Skeletal muscle tissue (tissue), 4 donors: Measurements from ENCODE around the gene PRR7. TPM values are rescaled to one million over a fixed set of nuclear protein-coding genes. Genes with fewer than 3 reads are reported as not detected.

Source experiments
- H3K27ac ChIP-seq: one replicate; pipeline ENCODE4 v1.7.0; 2013; ENCODE audit warnings: mild to moderate bottlenecking, low read depth, low read length, inconsistent platforms
- H3K27me3 ChIP-seq, 3 donors: one replicate each; pipeline ENCODE4 v1.7.0; 2013; ENCODE audit warnings: low read length in 3 of 3; ENCODE audit not compliant: control insufficient read depth in 3 of 3, insufficient read depth in 3 of 3
- H3K36me3 ChIP-seq, 3 donors: one replicate each; pipeline ENCODE4 v1.7.0; 2013; ENCODE audit warnings: low read length in 3 of 3; ENCODE audit not compliant: control insufficient read depth in 3 of 3, insufficient read depth in 3 of 3
- H3K4me1 ChIP-seq, 3 donors: one replicate each; pipeline ENCODE4 v1.7.0; 2013; ENCODE audit warnings: low read length in 3 of 3, mild to moderate bottlenecking in 3 of 3; ENCODE audit not compliant: control insufficient read depth in 3 of 3, insufficient read depth in 3 of 3
- H3K4me3 ChIP-seq, 3 donors: one replicate each; pipeline ENCODE4 v1.7.0; 2013; ENCODE audit warnings: low read length in 3 of 3
- H3K9ac ChIP-seq, 3 donors: one replicate each; pipeline ENCODE4 v1.7.0; 2013; ENCODE audit warnings: low read length in 3 of 3, mild to moderate bottlenecking in 3 of 3, moderate library complexity in 2 of 3, low read depth in 1 of 3
- H3K9me3 ChIP-seq, 3 donors: one replicate each; pipeline ENCODE4 v1.7.0; 2013; ENCODE audit warnings: low read length in 3 of 3; ENCODE audit not compliant: control insufficient read depth in 3 of 3
- total RNA-seq: library from RNA; depleted of rRNA; stranded (reverse); fragments of >200 nt; gene quantifications from one replicate; pipeline ENCODE4 v1.2.3, GENCODE V29; 2014
- donor health status: Osteomylitis.

The PRR7 gene
- total RNA-seq, 1 donor from 2014 or later, result 0.52 TPM

DNA sequence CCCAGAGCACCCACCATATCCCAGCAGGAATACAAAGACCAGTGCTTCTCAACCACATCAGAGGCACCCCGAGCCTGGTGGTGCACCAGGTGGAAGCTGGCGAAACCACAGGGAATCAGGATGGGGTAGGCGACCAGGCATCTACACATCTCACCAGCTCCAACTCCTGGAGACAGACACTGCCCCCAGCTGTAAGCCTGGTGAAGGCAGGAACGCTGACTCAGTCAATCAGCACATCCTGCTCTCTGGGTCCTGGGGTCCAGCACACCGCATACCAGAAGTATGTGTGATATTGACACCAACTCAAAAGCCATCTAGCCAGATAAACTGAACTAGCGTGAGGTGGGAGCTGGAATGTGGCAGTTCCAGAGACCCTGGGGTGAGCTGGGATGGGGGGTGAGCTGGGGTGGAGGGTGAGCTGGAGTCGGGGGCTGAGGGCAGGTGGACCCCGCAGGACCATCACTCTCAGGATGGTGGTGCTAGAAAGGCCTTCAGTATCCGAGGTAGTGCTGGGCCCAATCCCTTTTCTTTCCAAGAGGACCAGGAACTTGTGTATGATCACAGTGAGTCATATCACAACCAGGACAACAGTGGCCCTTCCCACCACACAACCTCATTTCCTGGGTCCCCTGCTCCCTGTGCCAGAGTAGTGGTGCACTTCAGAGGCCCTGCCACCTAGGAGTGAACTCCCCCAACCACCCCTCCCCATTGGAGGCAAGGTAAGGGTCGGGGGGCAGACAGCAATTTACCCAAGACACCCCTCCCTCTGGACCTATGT is 24.3 kb downstream of the PRR7 start:
- H3K27ac ChIP-seq, result no peak overlapping the region
- peak overlapping the region in 1 of 3 donors; percentile 57 for H3K9ac ChIP-seq
- peak overlapping the region in 1 of 3 donors; percentile 59 for H3K4me3 ChIP-seq
- H3K9me3 ChIP-seq, result no peaks in the 10 kb centered on the region
- H3K27me3 ChIP-seq, result peaks cover 0 to 6% (median 0%) of the 10 kb centered on the region in 3 donors
- peaks cover 29 to 39% (median 34%) of the 10 kb centered on the region in 3 donors for H3K4me1 ChIP-seq
- H3K36me3 ChIP-seq, result peaks cover 4 to 11% (median 8%) of the 10 kb centered on the region in 3 donors

DNA sequence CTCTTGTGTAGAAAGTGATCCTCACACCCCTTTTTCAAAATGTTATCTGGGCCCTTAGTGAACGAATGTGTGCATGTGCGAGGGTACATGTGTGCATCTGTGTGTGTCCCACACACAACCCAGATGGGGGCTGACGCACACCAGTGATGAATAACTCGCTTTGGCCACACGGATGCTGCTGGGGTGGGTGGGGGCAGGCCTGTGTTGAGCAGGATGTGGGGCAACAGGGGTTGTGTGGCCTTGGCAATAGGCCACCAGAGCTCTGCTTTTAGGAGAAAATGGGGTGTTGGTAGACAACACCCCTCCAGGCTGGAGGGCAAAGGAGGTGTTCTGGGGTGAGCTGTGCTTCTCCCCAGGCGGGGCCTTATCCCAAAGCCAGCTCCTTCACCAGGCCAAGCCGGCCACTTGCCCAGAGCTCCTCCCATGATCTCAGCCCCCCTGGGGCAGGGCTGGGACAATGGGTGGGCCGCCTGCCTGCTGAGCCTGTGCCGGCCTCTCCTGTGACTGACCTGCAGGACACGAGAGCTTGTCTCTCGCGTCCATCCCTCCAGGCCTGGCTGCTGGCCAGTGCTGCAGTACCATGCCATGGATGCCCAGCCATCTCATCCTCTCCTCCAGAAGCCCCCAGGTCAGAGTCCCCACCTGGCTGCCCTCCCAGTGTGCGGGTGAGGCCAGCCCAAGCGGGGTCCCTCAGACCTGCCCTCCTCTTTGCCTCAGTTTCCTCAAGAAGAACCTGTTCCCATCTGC is 25.2 kb downstream of the PRR7 start:
- Histone ChIP-seq H3K4me3 (peak overlapping the region; percentile 59 to 66 (median 59)), H3K36me3 (peaks cover 0 to 3% (median 2%) of the 10 kb centered on the region in 3 donors), H3K9ac (peak overlapping the region in 2 of 3 donors; percentile 56 to 72), H3K27me3 (peaks cover 0 to 6% (median 0%) of the 10 kb centered on the region in 3 donors), H3K27ac (peak overlapping the region; percentile 47), H3K9me3 (no peaks in the 10 kb centered on the region), H3K4me1 (peaks cover 29 to 39% (median 34%) of the 10 kb centered on the region in 3 donors)

DNA sequence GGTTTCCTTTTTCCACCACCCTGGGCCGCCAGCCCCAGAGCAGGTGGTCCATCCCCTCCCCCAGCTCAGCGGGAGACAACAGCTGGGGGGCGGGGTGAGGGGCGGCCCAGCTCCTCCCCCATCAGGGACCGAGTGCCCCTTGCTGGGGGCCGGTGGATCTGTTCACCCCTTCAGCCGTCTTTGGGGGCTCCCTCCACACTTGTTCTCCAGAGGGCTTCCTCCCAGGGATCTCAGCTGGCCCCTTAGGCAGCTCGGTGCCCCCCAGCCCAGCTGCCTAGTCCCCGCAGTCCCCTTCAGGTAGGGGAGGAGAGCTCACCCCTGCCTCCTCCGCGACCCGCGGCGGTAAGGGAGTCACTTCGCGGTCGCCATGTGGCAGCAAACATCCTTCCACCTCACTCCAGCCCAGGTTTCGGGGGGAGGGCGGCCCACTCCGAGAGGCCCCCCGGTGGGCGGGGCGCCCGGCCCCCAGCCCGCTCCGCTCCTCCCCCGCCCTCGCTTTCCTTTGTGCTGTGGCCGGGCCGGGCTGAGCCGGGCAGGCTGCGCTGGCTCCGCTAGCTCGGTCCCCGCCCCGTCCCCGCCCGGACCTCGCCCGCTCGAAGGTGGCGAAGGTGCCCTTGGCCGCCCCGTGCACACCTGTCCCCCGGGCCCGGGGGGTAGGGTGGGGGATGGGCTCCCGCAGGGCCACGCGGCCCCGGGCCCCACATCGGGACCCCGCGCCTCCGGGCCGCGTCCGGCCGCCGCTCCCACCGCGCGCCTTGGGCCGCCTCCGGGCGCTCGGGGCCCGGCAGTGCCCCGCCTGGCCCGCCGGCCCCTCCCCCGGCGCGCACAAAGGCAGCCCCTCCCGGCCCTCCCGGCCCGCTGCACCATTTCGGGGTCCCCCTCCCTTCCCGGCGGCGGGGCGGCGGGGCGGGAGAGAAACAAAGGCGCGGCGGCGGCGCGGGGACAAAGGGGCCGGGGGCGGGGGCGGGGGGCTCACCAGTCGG is 26.1 kb downstream of the PRR7 start:
- Histone ChIP-seq H3K36me3 (peaks cover 0 to 2% (median 0%) of the 10 kb centered on the region in 3 donors), H3K9ac (peak overlapping the region; percentile 51 to 72 (median 56)), H3K9me3 (no peaks in the 10 kb centered on the region), H3K27ac (peak overlapping the region; percentile 47), H3K4me3 (peak overlapping the region; percentile 59 to 66 (median 59)), H3K4me1 (peaks cover 33 to 39% (median 34%) of the 10 kb centered on the region in 3 donors), H3K27me3 (peaks cover 0 to 6% (median 0%) of the 10 kb centered on the region in 3 donors)

DNA sequence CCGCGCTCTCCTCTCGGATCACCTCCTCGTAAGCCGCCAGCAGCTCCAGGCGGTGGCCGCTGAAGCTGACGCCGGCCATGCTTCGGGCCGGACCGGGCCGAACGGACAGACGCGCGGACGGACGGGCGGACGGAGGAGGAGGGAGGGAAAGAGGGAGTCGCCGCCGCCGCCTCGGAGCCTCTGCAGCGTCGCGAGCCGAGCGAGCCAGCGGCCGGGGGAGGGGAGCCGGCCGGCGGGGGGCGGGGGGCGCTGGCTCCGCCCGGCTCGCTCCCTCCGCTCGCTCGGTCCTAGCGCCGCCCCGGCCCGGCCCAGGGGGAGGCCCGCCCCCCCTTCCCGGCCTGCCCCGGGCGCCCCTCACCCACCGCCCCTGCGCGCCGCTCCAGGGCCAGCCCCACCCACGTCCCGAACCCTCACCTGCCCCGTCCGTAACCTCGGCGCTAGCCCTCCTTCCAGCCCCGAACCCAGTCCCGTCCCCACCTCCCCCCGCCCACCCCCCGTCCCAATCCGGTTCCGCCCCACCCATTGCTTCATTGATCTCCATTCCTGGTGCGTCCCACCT is 26.9 kb downstream of the PRR7 start, which contains the start of gene DBN1:
TSS of gene DBN1 (minus strand) at position 192 of the 559 bp plus-strand sequence. CDS start at position 79, 113 bp downstream.
- peak within 1 kb of the TSS; percentile 51 to 72 (median 56) for H3K9ac ChIP-seq
- H3K36me3 ChIP-seq, result peaks cover 0 to under 1% (median 0%) of the 10 kb centered on the region in 3 donors
- H3K27me3 ChIP-seq, result peaks cover 0 to 6% (median 0%) of the 10 kb centered on the region in 3 donors
- H3K9me3 ChIP-seq, result no peaks in the 10 kb centered on the region
- peak within 1 kb of the TSS; percentile 59 to 66 (median 59) for H3K4me3 ChIP-seq
- peak within 1 kb of the TSS; percentile 47 for H3K27ac ChIP-seq
- peaks cover 37 to 40% (median 39%) of the 10 kb centered on the region in 3 donors for H3K4me1 ChIP-seq

DNA sequence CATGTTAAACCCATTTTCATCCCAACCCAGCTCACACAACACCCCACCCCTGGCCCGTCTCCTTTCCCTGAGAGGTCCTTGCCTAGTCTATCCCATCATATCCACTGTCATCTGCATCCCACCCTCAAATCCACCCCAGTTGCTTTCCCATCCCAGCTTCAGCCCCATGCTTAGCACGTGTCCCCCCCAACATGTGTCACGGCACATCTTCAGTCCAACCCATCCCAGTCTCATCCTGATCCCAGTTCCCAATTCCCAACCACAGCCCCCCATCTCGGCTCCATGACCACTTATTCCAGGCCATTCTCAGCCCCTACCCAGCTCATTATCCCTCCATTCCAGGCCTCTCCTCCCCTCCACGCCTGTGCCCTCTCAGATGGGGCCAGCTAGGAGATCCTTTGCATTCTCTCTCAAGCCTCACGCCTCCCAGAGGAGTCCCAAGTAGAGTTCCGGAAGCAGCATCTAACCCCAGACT is 27.4 kb downstream of the PRR7 start:
- Histone ChIP-seq H3K4me1 (peaks cover 42 to 45% (median 42%) of the 10 kb centered on the region in 3 donors), H3K27ac (no peak overlapping the region), H3K9ac (peak overlapping the region in 1 of 3 donors; percentile 50), H3K27me3 (peaks cover 0 to 6% (median 0%) of the 10 kb centered on the region in 3 donors), H3K9me3 (no peaks in the 10 kb centered on the region), H3K4me3 (peak overlapping the region in 1 of 3 donors; percentile 29), H3K36me3 (no peaks in the 10 kb centered on the region)

DNA sequence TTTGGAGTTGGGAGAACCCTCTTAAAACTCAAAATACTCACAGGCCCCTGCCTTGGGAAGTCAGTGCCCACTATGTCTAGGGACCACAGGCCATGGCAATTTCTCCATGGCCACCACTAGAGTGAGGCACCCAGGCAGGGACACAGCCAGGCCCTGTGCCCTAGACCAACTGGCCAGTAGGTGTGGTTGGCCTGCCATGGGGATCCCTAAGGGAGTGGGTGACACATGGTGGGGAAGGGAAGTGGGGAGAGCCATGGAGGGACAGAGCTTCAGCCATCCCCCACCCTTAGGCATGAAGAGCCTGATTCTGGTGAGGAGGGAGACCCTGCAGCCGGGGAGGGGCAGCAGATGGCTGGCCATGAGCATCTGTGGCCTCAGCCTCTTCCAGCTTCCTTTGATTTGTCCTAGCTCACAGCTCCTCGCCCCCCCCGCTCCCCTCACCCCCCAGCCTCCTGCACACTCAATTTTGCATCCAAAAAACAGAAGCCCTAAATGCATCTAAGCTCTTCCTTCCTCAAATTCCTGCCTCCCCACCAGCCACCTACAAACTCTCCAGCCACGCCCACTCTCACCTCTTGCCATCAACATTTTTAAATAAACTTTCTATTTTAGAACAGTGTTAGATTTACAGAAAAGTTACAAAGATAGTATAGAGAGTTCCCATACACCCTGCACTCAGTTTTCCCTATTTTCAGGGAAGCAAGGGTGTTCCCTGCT is 28.4 kb downstream of the PRR7 start:
- H3K9ac ChIP-seq, result peak overlapping the region in 1 of 3 donors; percentile 50

DNA sequence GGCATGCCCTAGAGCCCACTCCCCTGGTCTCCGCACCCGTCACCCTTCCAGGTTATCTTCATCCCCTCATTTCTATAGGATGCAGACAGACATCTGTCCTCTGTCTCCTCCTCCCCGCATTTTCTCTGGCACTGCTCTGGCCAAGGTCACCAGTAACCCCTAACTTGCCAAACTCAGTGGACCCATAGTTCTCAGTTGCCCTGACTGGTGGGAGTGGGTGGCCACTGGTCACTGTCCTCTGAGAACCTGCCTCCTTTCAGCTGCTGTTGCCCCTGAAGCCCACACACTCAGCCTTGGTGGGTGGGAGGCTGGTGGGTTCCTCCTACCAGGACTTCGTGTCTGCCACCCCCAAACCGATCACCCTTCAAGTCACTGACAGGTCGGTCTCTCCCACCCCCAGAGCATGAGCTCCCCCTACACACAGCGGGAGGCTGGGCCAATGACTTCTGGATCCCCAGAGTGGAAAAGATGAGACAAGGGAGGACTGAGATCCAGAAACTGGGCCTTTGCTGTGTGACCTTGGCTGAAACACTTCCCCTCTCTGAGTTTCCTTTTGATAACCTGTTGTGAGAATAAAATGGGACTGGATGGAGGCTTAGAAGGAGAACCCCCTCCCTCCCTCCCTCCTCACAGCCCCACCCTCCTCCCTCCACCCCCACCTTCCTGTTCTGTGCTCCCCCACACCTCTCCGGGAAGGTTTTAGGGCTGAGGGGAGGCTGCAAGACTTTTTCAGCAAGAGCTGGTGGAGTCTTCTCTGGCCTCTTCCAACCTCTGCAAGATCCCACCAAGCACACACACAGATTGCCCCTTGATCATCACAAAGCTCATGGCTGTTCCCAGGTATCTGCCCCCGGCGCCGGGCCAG is 29.2 kb downstream of the PRR7 start:
- no peak overlapping the region for H3K9ac ChIP-seq
- no peak overlapping the region for H3K27ac ChIP-seq
- H3K9me3 ChIP-seq, result no peaks in the 10 kb centered on the region
- no peaks in the 10 kb centered on the region for H3K36me3 ChIP-seq
- H3K27me3 ChIP-seq, result peaks cover 0 to 6% (median 0%) of the 10 kb centered on the region in 3 donors
- H3K4me1 ChIP-seq, result peaks cover 37 to 43% (median 39%) of the 10 kb centered on the region in 3 donors
- H3K4me3 ChIP-seq, result no peak overlapping the region

More for the DNA sequence above, 28.4 kb downstream of the PRR7 start:
- no peak overlapping the region for H3K4me3 ChIP-seq
- H3K36me3 ChIP-seq, result no peaks in the 10 kb centered on the region
- peaks cover 0 to 6% (median 0%) of the 10 kb centered on the region in 3 donors for H3K27me3 ChIP-seq
- H3K9me3 ChIP-seq, result no peaks in the 10 kb centered on the region
- H3K4me1 ChIP-seq, result peaks cover 44 to 48% (median 45%) of the 10 kb centered on the region in 3 donors
- H3K27ac ChIP-seq, result no peak overlapping the region
